ENCODE data around the gene DSG1.

DNA sequence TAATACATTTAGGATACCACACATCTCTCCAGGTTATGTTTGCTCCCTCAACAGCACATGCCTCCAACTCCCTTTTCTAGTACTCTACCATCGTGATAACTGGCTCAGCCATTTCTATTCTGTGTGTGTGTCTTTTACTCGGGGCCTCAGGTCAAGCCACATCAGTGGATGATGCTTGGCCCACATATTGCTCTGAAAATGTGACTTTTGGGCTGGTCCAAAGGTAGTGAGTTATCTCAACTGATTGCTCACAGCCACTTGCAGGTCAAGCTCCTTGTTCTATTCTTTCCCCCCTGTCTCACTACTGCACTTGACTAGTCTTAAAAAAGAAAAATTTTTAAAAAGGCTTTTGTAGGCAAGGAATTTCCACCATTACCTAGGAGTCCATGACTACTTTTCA, 64.1 kb downstream of the DSG1 start:
- TF ChIP-seq YY1 (IDR thresholded peaks at IDR 0.05; ENCODE audit: insufficient read depth, insufficient read length) = no peak
- TF ChIP-seq SUZ12 (IDR thresholded peaks at IDR 0.05; ENCODE audit: extremely low read depth, insufficient read depth, insufficient read length) = no peak
- no peak for TF ChIP-seq ZNF274 (IDR thresholded peaks at IDR 0.05; ENCODE audit: low read depth, low read length)
